Adrenal gland (tissue), 12 donors: ENCODE results near the gene S100A6. TPM values are rescaled to one million over a fixed set of nuclear protein-coding genes. Genes with fewer than 3 reads are reported as not detected.

Source experiments
- DNase-seq, 7 donors: peaks; one replicate each; pipeline ENCODE4 v3.0.0-alpha.2; 2019 to 2020
- H3K27ac ChIP-seq, 5 donors: fragments of 200-600 bp; sonication (generic) in 4 of 5; 1 replicate in 3 of 5; 2 replicates in 2 of 5; pipeline versions ENCODE4 v1.5.1 to v1.8.0; 2016 to 2020; ENCODE audit warnings: mild to moderate bottlenecking in 1 of 5
- H3K27me3 ChIP-seq: fragments of 200-600 bp; 2 replicates; pipeline ENCODE4 v1.8.0; 2021
- H3K36me3 ChIP-seq, 2 donors: fragments of 200-600 bp; replicated peaks in 1 of 2; 1 replicate in 1 of 2; 2 replicates in 1 of 2; pipeline versions ENCODE4 v1.5.1 to v1.8.0; 2018 to 2022
- H3K4me1 ChIP-seq, 2 donors: fragments of 200-600 bp; replicated peaks in 1 of 2; 1 replicate in 1 of 2; 2 replicates in 1 of 2; pipeline versions ENCODE4 v1.5.1 to v1.8.0; 2018 to 2021
- H3K4me3 ChIP-seq, 4 donors: fragments of 200-600 bp; sonication (generic) in 3 of 4; one replicate each; pipeline ENCODE4 v1.5.1; 2016 to 2018
- H3K9me3 ChIP-seq, 3 donors: fragments of 200-600 bp; sonication (generic) in 1 of 3; replicated peaks in 1 of 3; 1 replicate in 2 of 3; 2 replicates in 1 of 3; pipeline versions ENCODE4 v1.5.1 to v1.8.0; 2016 to 2021
- CTCF ChIP-seq, 6 experiments: fragments of 450-650 bp in 4 of 6; fragments of 200-600 bp in 2 of 6; sonication (generic) in 1 of 6; IDR thresholded peaks; 1 replicate in 5 of 6; 2 replicates in 1 of 6; pipeline versions ENCODE4 v1.5.1 to v1.8.0; 2016 to 2021; ENCODE audit warnings: antibody characterized with exemption in 6 of 6, mild to moderate bottlenecking in 2 of 6, moderate library complexity in 1 of 6
- POLR2A ChIP-seq, 2 donors: fragments of 450-650 bp; IDR thresholded peaks; one replicate each; pipeline ENCODE4 v1.6.1; 2017; ENCODE audit warnings: antibody characterized with exemption in 2 of 2, mild to moderate bottlenecking in 2 of 2, moderate library complexity in 1 of 2
- WGBS, 4 donors: extraction: QIAGEN DNeasy Blood & Tissue Kit in 2 of 4; methylation state at CpG; one replicate each; pipeline versions ENCODE4 v1.1.5 to v1.1.7; 2013 to 2017; 5-methylcytosine and 5-hydroxymethylcytosine counted together
- intact Hi-C, 2 donors: fragments of 100-400 bp; cut with DNase I; formaldehyde crosslinking; loops; one replicate each; pipeline versions ENCODE4 v1.14.1 to v1.15.0; 2022 to 2023
- polyA plus RNA-seq, 3 donors: library from polyadenylated mRNA; stranded (reverse); fragments of 200-250 nt in 2 of 3; fragments of 350-450 nt in 1 of 3; fragmentation: Illumina TruSeq in 1 of 3; extraction: RNeasy Lipid Tissue Mini Kit (QIAGEN cat#74804) in 1 of 3; gene quantifications; one replicate each; pipeline ENCODE4 v1.2.3, GENCODE V29; 2013 to 2014
- total RNA-seq, 9 donors: library from RNA; depleted of rRNA in 4 of 9; stranded (reverse); fragments of >200 nt in 4 of 9; fragments of 120-200 nt in 1 of 9; fragmentation: NEBNext Ultra II Directional in 1 of 9; extraction: Animal tissue kit (Norgen Biotek cat#: 25700) in 1 of 9; gene quantifications; one replicate each; pipeline versions ENCODE4 v1.1.0 to v1.2.4, GENCODE V29; 2013 to 2023
- donor health status: healthy with polysubstance abuse.
- donor health status: Bipolar disorder and iron deficiency.
- donor health status: DM: yes; HTN: yes; CAD: no.
- donor health status: DM: no; HTN: no; CAD: no.
- donor health status: DM: no; HTN: no; CAD: no.
- donor health status: DM: yes; HTN: yes; CAD: no.

The S100A6 gene
- total and polyA plus RNA-seq, 12 donors = 39.4 to 4,129 (median 372) TPM

GRCh38 chr1:153542956-153543711, 7.3 kb upstream of the S100A6 start:
- no peaks in the 10 kb centered on the region for H3K27me3 ChIP-seq
- no peaks in the 10 kb centered on the region for H3K36me3 ChIP-seq
- no peak for TF ChIP-seq CTCF (IDR thresholded peaks at IDR 0.05)
- TF ChIP-seq POLR2A (IDR thresholded peaks at IDR 0.05) = no peak
- no peak for DNase-seq
- peaks cover 27 to 36% of the 10 kb centered on the region in 2 donors for H3K4me1 ChIP-seq
- intact Hi-C loops = no loop called here
- WGBS, 4 donors = 78 to 81% (median 79%) methylated on average over 11 to 13 of the region's 13 CpGs
- H3K9me3 ChIP-seq = no peaks in the 10 kb centered on the region
- no peak overlapping the region for H3K27ac ChIP-seq
- no peak overlapping the region for H3K4me3 ChIP-seq

- no peak for DNase-seq
- intact Hi-C loops = no loop called here
- Histone ChIP-seq H3K27me3 (no peaks in the 10 kb centered on the region), H3K4me3 (no peak overlapping the region), H3K36me3 (no peaks in the 10 kb centered on the region), H3K4me1 (peaks cover 27 to 36% of the 10 kb centered on the region in 2 donors), H3K9me3 (no peaks in the 10 kb centered on the region), H3K27ac (no peak overlapping the region)
- TF ChIP-seq CTCF (IDR thresholded peaks at IDR 0.05) = no peak
- no peak for TF ChIP-seq POLR2A (IDR thresholded peaks at IDR 0.05)
- WGBS, 4 donors = 75 to 81% (median 77%) methylated on average over 9 to 13 of the region's 13 CpGs
These were observed 6.1 kb upstream of the S100A6 start for GRCh38 chr1:153541641-153542590.

- H3K36me3 ChIP-seq = no peaks in the 10 kb centered on the region
- WGBS, 4 donors = 81 to 96% (median 89%) methylated on average over 8 to 11 of the region's 11 CpGs
- DNase-seq = no peak
- H3K9me3 ChIP-seq = no peaks in the 10 kb centered on the region
- no peak within 1 kb of the TSS for H3K27ac ChIP-seq
- H3K27me3 ChIP-seq = no peaks in the 10 kb centered on the region
- intact Hi-C loops = no loop called here
- H3K4me3 ChIP-seq = no peak within 1 kb of the TSS
- no peak for TF ChIP-seq POLR2A (IDR thresholded peaks at IDR 0.05)
- no peak for TF ChIP-seq CTCF (IDR thresholded peaks at IDR 0.05)
- H3K4me1 ChIP-seq = peaks cover 32 to 38% of the 10 kb centered on the region in 2 donors
These were observed 4.9 kb upstream of the S100A6 start, which contains the start of gene S100A5 for GRCh38 chr1:153540394-153541361. Gene S100A5, minus strand, starts transcription at chr1:153540934. Its CDS starts 743 bp downstream, at chr1:153540191.
